ENCODE data around the gene UBA1. TPM values are rescaled to one million over a fixed set of nuclear protein-coding genes. Genes with fewer than 3 reads are reported as not detected.
A peak's percentile ranks its signal among the peaks of the same experiment; 100 is the strongest.

Gene UBA1
- total and polyA plus RNA-seq, 2 donors = 61.0 to 119 TPM

DNA sequence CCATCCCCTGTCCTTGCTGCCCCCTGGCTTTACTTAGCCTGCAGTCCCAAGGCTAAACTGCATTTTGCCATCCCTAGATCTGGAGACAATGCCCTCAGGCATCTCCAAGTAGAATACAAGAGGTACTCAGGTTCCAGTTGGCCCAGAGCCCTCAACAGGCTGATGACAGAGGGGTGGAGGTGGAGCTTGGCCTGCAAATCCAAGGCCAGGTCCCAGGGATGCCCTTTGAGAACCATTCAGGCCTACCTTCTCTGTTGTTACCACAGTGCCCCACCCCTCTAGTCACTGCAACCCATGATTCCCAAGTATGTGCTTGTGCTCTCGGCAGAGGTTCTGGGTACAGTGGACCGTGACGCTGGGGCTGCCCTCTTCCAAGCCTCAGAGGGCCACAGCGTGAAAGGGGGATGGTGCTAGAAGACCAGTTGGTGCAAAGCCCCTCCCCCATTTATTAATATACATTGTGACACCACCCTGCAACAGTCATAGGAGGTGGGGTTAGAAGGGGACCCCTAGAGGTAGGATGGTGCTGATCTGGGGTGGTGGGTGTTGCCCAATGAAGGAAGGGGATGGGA, 6.4 kb upstream of the UBA1 start:
- Histone ChIP-seq H3K36me3 (ENCODE audit: insufficient read depth) (peaks cover 4% of the 10 kb centered on the region), H3K4me1 (ENCODE audit: insufficient read depth) (no peaks in the 10 kb centered on the region), H3K27ac (ENCODE audit: low read depth) (no peak overlapping the region), H3K4me3 (ENCODE audit: low read depth, low read length) (no peak overlapping the region)
- no peak for DNase-seq (ENCODE audit: extremely low spot score)
- 76% methylated on average over 4 of the region's 4 CpGs for WGBS

DNA sequence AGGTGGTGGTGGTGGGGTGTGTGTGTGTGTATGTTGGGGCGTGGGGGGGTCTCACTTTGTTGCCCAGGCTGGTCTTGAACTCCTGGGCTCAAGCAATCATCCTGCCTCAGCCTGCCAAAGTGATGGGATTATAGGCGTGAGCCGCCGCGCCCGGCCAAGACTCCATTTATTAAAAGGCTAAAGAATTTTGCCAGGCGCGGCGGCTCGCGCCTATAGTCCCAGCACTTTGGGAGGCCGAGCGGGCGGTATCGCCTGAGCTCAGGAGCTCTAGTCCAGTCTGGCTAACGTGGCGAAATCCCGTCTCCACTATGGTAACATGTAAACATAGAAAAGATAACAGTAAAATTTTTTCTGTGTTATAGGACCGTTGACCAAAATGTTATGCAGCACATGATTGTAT, 3.7 kb upstream of the UBA1 start:
- H3K4me1 ChIP-seq (ENCODE audit: insufficient read depth) = no peaks in the 10 kb centered on the region
- 56% methylated on average over 19 of the region's 19 CpGs for WGBS
- no peak for DNase-seq (ENCODE audit: extremely low spot score)
- H3K4me3 ChIP-seq (ENCODE audit: low read depth, low read length) = no peak overlapping the region
- H3K27ac ChIP-seq (ENCODE audit: low read depth) = no peak overlapping the region
- H3K36me3 ChIP-seq (ENCODE audit: insufficient read depth) = peaks cover 4% of the 10 kb centered on the region

DNA sequence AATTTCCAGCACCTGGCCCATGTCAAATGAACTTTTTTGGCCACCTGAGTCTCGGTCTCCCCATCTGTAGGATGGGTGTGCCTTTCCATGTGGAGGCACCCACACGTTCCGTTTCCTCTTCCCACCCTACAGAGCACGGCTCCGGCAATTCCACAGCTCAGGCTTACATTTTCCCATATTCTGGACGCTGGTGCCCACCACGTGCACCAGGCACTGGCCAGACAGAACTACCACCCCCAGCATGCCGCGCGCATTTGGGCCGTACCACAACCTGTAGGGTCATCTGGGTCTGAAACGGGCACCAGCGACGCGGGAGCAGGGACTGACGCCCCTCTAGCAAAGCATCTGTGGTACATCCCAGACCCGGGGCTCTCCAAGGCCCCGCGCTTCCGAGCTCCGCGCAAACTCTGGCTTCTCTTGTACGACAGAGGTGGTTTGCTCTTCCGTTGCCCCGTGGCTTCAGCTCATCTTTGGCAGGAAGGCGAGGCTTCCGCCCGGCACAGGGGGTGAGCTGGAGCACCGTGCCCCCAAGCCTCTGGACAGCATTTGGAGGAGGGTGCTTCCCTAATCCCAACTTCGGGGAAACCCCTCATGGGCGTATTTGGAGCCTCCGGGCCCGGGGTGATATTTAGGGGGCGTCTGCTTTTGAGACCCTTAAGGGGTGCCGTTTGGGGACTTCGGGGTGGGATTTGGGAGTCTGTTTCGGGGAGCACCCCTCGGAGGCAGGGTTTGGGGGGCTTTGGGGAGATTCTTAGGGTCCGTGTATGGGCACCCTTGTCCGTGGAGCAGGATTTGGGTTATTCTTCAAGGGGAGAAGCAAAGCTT, 3.0 kb upstream of the UBA1 start:
- H3K27ac ChIP-seq (ENCODE audit: low read depth) = no peak overlapping the region
- H3K4me1 ChIP-seq (ENCODE audit: insufficient read depth) = no peaks in the 10 kb centered on the region
- peak; percentile 73 for DNase-seq (ENCODE audit: extremely low spot score)
- peak overlapping the region; percentile 48 for H3K4me3 ChIP-seq (ENCODE audit: low read depth, low read length)
- peaks cover 4% of the 10 kb centered on the region for H3K36me3 ChIP-seq (ENCODE audit: insufficient read depth)
- WGBS = 2% methylated on average over 40 of the region's 40 CpGs

DNA sequence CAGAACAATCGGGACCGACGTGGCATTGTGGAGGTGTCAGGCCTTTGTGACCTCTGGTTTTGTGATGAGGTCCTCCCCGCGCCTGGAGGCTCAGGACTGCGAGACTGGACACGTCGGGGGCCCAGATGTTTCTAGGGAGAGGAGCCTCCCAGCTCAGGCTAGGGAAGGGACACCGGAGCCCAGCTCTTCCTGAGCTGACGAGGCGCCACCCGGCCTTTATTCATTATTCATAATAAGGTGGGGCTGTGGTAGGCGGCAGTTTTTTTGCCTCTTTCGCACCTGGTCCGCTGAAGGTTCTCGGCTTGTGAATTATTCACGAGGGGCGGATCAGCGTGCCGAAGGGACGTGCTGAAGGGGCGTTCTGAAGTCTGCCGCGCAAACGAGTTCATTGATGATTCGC, 2.3 kb upstream of the UBA1 start:
- 10% methylated on average over 26 of the region's 26 CpGs for WGBS
- Histone ChIP-seq H3K4me1 (ENCODE audit: insufficient read depth) (no peaks in the 10 kb centered on the region), H3K36me3 (ENCODE audit: insufficient read depth) (peaks cover 4% of the 10 kb centered on the region), H3K4me3 (ENCODE audit: low read depth, low read length) (peak overlapping the region; percentile 48), H3K27ac (ENCODE audit: low read depth) (no peak overlapping the region)
- no peak for DNase-seq (ENCODE audit: extremely low spot score)

DNA sequence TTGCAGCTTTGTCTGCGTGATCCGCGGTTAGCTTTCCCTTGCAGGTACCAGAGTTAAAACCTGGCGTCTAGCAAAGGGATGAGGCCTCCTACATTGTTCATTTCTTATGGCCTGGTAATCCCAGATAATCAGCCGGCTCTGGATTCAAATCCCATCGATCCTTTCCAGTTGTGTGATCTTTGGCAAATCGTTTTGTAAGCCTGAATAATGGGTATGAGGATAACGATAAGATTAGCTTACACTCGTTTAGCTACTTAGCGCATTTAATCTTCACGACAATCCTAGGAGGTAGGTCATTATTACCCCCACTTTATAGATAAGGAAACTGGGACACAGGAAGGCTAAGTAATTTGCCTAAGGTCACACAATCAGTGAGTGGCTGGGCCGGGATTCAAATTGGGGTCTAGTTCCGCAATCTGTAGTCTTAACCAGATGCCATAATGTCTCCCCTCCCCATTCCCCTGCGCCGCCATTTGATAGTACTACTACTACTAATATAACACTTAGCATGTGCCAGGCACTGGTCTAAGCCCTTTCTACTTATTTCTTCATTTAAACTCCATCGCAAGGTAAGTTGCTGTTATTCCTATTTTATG, 1.7 kb upstream of the UBA1 start:
- H3K27ac ChIP-seq (ENCODE audit: low read depth) = no peak overlapping the region
- no peak for DNase-seq (ENCODE audit: extremely low spot score)
- 65% methylated on average over 16 of the region's 16 CpGs for WGBS
- H3K4me1 ChIP-seq (ENCODE audit: insufficient read depth) = no peaks in the 10 kb centered on the region
- no peak overlapping the region for H3K4me3 ChIP-seq (ENCODE audit: low read depth, low read length)
- no peaks in the 10 kb centered on the region for H3K36me3 ChIP-seq (ENCODE audit: insufficient read depth)

DNA sequence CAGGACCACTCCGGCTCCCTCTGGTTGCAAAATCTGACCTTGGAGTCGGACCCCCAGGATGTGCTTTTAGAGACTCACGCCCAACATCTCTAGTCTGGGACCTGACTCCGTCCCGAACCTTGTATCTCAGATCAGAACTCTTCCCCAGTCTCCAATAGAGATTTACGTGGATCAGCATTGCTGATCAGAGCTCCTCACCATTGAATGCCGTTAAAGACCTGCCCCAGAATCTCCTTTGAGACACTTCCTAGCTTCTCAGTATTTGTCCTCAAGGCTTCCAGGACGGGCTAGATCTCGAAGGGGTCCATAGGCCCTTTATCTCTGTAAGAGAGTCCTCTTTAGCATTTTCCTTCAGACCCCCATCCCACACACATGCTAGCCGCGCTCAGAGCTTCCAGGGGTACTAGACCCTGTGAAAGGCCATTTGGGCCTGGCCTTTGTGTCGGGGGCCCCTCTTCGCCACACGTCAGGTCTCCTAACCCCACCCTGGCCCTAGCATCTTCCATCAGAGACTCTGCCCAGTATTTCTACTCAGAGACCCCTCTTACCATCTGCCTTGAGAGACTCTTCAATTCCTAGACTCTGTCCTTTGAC, 662 bp downstream of the UBA1 start:
- peak overlapping the region; percentile 79 for H3K4me3 ChIP-seq (ENCODE audit: low read depth, low read length)
- H3K4me1 ChIP-seq (ENCODE audit: insufficient read depth) = no peaks in the 10 kb centered on the region
- no peak overlapping the region for H3K27ac ChIP-seq (ENCODE audit: low read depth)
- peaks cover 3% of the 10 kb centered on the region for H3K36me3 ChIP-seq (ENCODE audit: insufficient read depth)
- 7% methylated on average over 14 of the region's 14 CpGs for WGBS
- DNase-seq (ENCODE audit: extremely low spot score) = no peak

DNA sequence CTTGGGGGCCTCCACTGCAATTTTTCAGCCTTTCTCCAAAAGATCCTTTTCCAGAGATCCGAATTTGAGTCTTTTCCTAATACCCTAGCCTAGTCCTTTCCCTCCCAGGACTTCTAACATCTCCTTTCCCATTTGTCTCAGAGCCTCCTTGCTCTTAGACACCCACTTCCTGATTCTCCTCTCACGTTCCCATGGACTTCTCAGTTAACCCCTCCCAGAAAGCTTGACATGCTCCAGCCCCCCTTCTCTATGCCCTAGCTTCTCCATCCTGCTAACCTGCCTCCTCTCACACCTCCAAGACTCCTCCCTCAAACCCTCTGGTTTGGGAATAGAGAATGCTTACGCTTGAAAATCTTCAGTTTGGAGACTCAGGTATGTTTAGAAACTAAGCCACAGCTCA, 2.5 kb downstream of the UBA1 start:
- H3K36me3 ChIP-seq (ENCODE audit: insufficient read depth) = peaks cover 4% of the 10 kb centered on the region
- no peak overlapping the region for H3K4me3 ChIP-seq (ENCODE audit: low read depth, low read length)
- 32% methylated on average over 3 of the region's 3 CpGs for WGBS
- no peak for DNase-seq (ENCODE audit: extremely low spot score)
- H3K4me1 ChIP-seq (ENCODE audit: insufficient read depth) = no peaks in the 10 kb centered on the region
- no peak overlapping the region for H3K27ac ChIP-seq (ENCODE audit: low read depth)

DNA sequence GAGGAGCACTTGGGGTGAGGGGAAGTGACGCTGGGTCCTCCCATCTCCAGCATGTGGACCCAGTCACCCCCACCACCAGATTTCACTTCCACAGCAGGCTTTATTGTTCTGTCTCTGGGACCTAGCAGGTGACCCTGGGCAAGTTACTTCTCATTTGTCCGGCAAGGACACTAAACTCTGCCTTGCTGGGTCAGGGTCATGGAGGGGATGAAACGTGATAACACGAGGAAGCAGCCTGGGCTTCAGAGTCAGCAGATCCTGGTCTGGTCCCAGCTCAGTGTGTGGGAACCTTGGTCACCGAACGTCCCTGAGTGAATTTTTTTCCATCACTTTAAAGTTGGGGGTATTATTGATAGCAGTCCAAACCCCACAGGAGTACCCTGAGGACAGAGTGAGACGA, 3.9 kb downstream of the UBA1 start:
- Histone ChIP-seq H3K27ac (ENCODE audit: low read depth) (no peak overlapping the region), H3K4me3 (ENCODE audit: low read depth, low read length) (no peak overlapping the region), H3K36me3 (ENCODE audit: insufficient read depth) (peaks cover 4% of the 10 kb centered on the region), H3K4me1 (ENCODE audit: insufficient read depth) (no peaks in the 10 kb centered on the region)
- WGBS = 43% methylated on average over 7 of the region's 7 CpGs
- no peak for DNase-seq (ENCODE audit: extremely low spot score)

DNA sequence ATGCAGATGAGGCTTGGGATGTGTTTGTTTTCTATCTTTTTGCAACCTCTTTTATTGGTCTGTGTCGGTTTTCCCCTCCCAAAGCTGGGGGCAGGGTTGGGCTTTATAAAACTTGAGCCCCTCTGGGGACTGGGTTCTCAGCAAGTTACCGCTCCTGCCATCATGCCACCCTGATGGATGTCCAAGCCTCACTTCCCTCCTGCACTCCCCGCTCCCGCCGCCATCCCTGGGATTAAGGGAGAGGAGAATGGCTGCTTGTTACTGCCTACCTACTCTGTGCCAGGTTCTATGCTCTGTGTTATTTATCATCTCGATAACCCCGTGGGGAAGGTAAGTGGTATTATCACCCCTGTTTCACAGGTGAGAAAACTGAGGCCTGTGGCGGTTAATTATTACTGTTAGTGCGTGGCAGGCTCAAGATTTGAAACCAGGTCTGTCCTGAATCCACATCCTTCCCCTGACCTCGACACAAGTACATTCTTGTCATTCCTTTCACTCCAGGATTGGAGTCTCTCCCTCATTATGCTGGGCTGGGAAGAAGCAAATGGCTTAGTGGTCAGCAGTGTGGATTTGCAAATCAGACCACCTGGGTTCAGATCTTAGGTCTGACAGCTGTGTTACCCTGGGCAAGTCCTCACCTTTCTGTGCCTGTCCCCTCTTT, 4.5 kb downstream of the UBA1 start:
- 74% methylated on average over 10 of the region's 10 CpGs for WGBS
- H3K4me1 ChIP-seq (ENCODE audit: insufficient read depth) = no peaks in the 10 kb centered on the region
- H3K36me3 ChIP-seq (ENCODE audit: insufficient read depth) = peaks cover 6% of the 10 kb centered on the region
- no peak overlapping the region for H3K27ac ChIP-seq (ENCODE audit: low read depth)
- H3K4me3 ChIP-seq (ENCODE audit: low read depth, low read length) = no peak overlapping the region
- no peak for DNase-seq (ENCODE audit: extremely low spot score)

DNA sequence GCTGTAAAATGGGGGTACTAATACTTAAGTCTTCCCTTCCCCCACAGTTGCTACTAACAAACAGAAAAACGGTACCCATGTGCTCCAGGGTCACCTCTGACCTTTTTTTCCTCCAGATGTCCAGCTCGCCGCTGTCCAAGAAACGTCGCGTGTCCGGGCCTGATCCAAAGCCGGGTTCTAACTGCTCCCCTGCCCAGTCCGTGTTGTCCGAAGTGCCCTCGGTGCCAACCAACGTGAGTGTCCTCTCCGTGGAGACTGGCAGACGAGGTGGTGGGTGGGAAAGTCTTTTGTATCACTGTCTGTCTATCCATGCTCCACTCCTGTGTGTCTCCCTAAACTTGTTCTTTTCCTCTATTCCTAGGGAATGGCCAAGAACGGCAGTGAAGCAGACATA, 5.1 kb downstream of the UBA1 start:
- 74% methylated on average over 15 of the region's 15 CpGs for WGBS
- no peak for DNase-seq (ENCODE audit: extremely low spot score)
- Histone ChIP-seq H3K27ac (ENCODE audit: low read depth) (no peak overlapping the region), H3K4me1 (ENCODE audit: insufficient read depth) (no peaks in the 10 kb centered on the region), H3K4me3 (ENCODE audit: low read depth, low read length) (no peak overlapping the region), H3K36me3 (ENCODE audit: insufficient read depth) (peaks cover 6% of the 10 kb centered on the region)

DNA sequence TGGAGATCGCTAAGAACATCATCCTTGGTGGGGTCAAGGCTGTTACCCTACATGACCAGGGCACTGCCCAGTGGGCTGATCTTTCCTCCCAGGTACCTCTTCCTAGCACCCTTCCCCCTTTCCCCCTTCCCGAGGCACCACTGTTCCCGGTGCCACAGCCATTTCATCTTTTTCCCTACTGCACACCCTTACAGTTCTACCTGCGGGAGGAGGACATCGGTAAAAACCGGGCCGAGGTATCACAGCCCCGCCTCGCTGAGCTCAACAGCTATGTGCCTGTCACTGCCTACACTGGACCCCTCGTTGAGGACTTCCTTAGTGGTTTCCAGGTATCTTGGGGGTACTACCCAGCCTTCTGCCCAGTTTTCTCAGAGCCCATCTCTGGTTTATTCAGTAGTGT, 5.7 kb downstream of the UBA1 start:
- Histone ChIP-seq H3K36me3 (ENCODE audit: insufficient read depth) (peaks cover 8% of the 10 kb centered on the region), H3K27ac (ENCODE audit: low read depth) (no peak overlapping the region), H3K4me3 (ENCODE audit: low read depth, low read length) (no peak overlapping the region), H3K4me1 (ENCODE audit: insufficient read depth) (no peaks in the 10 kb centered on the region)
- no peak for DNase-seq (ENCODE audit: extremely low spot score)
- 93% methylated on average over 10 of the region's 10 CpGs for WGBS

DNA sequence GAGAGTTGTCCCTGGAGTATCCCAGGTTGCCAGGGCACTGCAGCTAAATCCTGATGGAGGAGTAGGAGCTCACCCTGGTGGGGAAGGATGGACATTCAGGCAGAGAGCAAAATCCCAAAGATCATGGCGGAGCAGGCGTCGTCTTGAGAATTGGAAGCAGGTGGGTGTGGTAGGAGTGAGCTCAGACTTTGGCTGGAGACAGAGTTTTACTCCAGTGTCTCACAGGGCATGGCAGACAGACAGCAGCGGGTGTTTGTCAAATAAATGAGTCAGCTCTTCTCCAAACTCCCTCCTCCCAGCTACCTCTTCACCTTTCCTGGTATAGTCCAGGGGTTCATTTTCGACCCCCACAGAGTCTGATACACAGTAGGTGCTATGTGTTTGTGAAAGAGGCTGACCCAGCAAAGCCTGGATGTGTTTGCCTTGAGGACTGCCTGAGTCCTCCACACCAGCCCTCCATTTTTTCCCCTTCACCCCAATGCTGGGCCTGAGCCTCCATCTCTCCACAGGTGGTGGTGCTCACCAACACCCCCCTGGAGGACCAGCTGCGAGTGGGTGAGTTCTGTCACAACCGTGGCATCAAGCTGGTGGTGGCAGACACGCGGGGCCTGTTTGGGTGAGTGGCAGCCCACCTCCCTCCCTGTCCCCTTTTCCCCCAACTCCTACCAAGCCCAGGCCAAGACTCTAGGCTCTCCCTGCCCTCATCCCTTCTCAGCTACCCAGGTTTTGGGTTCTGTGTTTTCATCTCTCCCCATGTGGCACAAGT, 6.9 kb downstream of the UBA1 start:
- H3K36me3 ChIP-seq (ENCODE audit: insufficient read depth) = peaks cover 8% of the 10 kb centered on the region
- H3K4me3 ChIP-seq (ENCODE audit: low read depth, low read length) = no peak overlapping the region
- no peak for DNase-seq (ENCODE audit: extremely low spot score)
- WGBS = 72% methylated on average over 9 of the region's 9 CpGs
- H3K4me1 ChIP-seq (ENCODE audit: insufficient read depth) = no peaks in the 10 kb centered on the region
- no peak overlapping the region for H3K27ac ChIP-seq (ENCODE audit: low read depth)

DNA sequence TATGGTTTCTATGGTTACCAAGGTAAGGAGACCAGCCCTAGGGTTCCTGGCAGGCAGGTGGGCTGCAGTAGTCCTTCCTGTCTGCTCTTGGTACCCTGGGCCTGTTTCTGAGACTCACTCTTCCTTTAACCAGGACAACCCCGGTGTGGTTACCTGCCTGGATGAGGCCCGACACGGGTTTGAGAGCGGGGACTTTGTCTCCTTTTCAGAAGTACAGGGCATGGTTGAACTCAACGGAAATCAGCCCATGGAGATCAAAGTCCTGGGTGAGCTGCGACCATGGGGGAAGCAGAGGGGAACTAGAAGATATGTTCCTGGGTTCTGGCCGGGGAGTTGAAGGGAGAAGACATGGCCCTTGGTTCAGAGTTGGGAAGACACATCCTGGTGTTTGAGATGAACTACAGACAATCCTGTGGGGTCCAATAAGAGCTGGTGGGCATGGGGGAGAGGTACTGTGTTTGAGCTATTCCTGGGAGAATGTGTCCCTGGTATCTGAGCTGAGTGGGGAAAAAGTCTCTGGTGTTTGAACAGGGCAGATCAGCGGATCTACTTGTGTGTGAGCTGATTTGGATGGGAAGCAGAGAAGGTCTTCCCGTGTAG, 7.8 kb downstream of the UBA1 start:
- H3K4me1 ChIP-seq (ENCODE audit: insufficient read depth) = no peaks in the 10 kb centered on the region
- H3K4me3 ChIP-seq (ENCODE audit: low read depth, low read length) = no peak overlapping the region
- no peak for DNase-seq (ENCODE audit: extremely low spot score)
- H3K36me3 ChIP-seq (ENCODE audit: insufficient read depth) = peaks cover 12% of the 10 kb centered on the region
- WGBS = 82% methylated on average over 9 of the region's 9 CpGs
- H3K27ac ChIP-seq (ENCODE audit: low read depth) = no peak overlapping the region

Data from urinary bladder (tissue), 4 donors.